WTC11 (cell line): ENCODE results near the gene MFNG.

Source experiments
- NFATC4 ChIP-seq: fragments of 250-450 bp; sonication (Bioruptor Pico); IDR thresholded peaks from 2 replicates; pipeline ENCODE4 v1.9.0; 2021; ENCODE audit warnings: mild to moderate bottlenecking
- NR2C2 ChIP-seq: sonication (generic); formaldehyde crosslinking; IDR thresholded peaks from 2 replicates; pipeline ENCODE4 v1.8.0; 2022; ENCODE audit warnings: mild to moderate bottlenecking, missing genetic modification reagents
- ZNF138 ChIP-seq: sonication (generic); formaldehyde crosslinking; conservative IDR thresholded peaks from 2 replicates; pipeline ENCODE4 v1.8.1; 2022; ENCODE audit warnings: mild to moderate bottlenecking, moderate library complexity, missing genetic modification reagents
- TF ChIP-seq, protein P1 (sequence below): fragments of 200-600 bp; IDR thresholded peaks from 2 replicates; pipeline ENCODE4 v1.8.0; 2022; ENCODE audit warnings: antibody characterized with exemption
- TF ChIP-seq, protein P2 (sequence below): sonication (generic); formaldehyde crosslinking; IDR thresholded peaks from 2 replicates; pipeline ENCODE4 v1.8.0; 2022; ENCODE audit warnings: mild to moderate bottlenecking, missing genetic modification reagents

DNA sequence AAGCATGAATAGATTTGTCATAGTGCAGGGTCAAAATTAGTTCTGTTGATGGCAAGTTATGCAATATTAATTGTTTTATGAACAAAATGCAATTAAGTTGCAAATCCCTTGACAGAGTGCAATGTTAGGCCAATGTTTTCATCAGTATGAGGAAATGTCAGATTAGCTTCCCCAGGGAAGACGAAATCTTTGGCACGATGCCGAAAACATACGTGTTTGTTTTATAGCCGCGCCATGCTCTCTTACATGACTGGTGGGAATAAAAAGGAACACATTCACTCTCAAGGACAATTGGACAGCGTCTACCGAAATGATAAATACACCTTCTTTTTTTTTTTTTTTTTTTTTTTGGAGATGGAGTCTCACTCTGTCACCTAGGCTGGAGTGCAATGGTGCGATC lies 27.0 kb downstream of the MFNG start:
- TF ChIP-seq NR2C2: no peak
- TF ChIP-seq, protein P1, sequence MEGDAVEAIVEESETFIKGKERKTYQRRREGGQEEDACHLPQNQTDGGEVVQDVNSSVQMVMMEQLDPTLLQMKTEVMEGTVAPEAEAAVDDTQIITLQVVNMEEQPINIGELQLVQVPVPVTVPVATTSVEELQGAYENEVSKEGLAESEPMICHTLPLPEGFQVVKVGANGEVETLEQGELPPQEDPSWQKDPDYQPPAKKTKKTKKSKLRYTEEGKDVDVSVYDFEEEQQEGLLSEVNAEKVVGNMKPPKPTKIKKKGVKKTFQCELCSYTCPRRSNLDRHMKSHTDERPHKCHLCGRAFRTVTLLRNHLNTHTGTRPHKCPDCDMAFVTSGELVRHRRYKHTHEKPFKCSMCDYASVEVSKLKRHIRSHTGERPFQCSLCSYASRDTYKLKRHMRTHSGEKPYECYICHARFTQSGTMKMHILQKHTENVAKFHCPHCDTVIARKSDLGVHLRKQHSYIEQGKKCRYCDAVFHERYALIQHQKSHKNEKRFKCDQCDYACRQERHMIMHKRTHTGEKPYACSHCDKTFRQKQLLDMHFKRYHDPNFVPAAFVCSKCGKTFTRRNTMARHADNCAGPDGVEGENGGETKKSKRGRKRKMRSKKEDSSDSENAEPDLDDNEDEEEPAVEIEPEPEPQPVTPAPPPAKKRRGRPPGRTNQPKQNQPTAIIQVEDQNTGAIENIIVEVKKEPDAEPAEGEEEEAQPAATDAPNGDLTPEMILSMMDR: no peak
- TF ChIP-seq ZNF138 (CRISPR knock-in tag): no peak
- no peak for TF ChIP-seq NFATC4 (CRISPR knock-in tag)
- TF ChIP-seq, protein P2, sequence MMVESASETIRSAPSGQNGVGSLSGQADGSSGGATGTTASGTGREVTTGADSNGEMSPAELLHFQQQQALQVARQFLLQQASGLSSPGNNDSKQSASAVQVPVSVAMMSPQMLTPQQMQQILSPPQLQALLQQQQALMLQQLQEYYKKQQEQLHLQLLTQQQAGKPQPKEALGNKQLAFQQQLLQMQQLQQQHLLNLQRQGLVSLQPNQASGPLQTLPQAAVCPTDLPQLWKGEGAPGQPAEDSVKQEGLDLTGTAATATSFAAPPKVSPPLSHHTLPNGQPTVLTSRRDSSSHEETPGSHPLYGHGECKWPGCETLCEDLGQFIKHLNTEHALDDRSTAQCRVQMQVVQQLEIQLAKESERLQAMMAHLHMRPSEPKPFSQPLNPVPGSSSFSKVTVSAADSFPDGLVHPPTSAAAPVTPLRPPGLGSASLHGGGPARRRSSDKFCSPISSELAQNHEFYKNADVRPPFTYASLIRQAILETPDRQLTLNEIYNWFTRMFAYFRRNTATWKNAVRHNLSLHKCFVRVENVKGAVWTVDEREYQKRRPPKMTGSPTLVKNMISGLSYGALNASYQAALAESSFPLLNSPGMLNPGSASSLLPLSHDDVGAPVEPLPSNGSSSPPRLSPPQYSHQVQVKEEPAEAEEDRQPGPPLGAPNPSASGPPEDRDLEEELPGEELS (CRISPR knock-in tag): no peak
